HepG2 (cell line): ENCODE measurements around the gene C11orf58. TPM values are rescaled to one million over a fixed set of nuclear protein-coding genes. Genes with fewer than 3 reads are reported as not detected.

Experiments
- ATAC-seq: fragments of 200-7000 bp; cut with Tn5 transposase; 3 replicates; pipeline ENCODE4 v1.9.1; 2020; ENCODE audit warnings: mild to moderate bottlenecking, moderate library complexity
- BruUV-seq: library from RNA; stranded (reverse); fragments of 400-500 nt; replicated peaks from 2 replicates; lab custom pipeline; 2021; lab: Mats Ljungman, UMichigan
- CTCF ChIA-PET: fragments of 300-600 bp; formaldehyde crosslinking; extraction: SDS; loops from one replicate; lab custom pipeline; 2021; ENCODE audit warnings: low total read pairs, inconsistent platforms, low intra/inter-chr PET ratio; lab: Yijun Ruan, JAX
- POLR2A ChIA-PET: fragments of 350-600 bp; sonication (Branson Sonifier 250); formaldehyde crosslinking; loops from one replicate; lab custom pipeline; 2020; ENCODE audit warnings: antibody characterized with exemption, inconsistent platforms; lab: Yijun Ruan, JAX
- DNase-seq: peaks from one replicate; pipeline ENCODE4 v3.0.0-alpha.2; 2015; ENCODE audit warnings: low spot score
- FAIRE-seq: peaks from 3 replicates; lab custom pipeline; 2011; peaks lifted over from hg19 to GRCh38; lab: Jason Lieb, UNC
- H2AFZ ChIP-seq: one replicate; pipeline ENCODE4 v1.6.1; 2011; ENCODE audit warnings: low read length, inconsistent platforms
- H3K27ac ChIP-seq: fragments of 300-600 bp; 3 replicates; pipeline ENCODE4 v1.8.0; 2011; ENCODE audit warnings: mixed run types, mild to moderate bottlenecking, mixed read lengths, low read length, inconsistent platforms; ENCODE audit not compliant: insufficient read depth; ENCODE audit errors: extremely low read length
- H3K27me3 ChIP-seq, 2 experiments: fragments of 200-600 bp in 1 of 2; 2 replicates in 1 of 2; 3 replicates in 1 of 2; pipeline versions ENCODE4 v1.6.0 to v1.8.0; 2011; ENCODE audit warnings: low read length in 2 of 2, mild to moderate bottlenecking in 2 of 2, moderate library complexity in 2 of 2, inconsistent platforms in 1 of 2; ENCODE audit not compliant: insufficient read depth in 2 of 2, control insufficient read depth in 1 of 2
- H3K36me3 ChIP-seq, 2 experiments: fragments of 200-600 bp in 1 of 2; replicated peaks in 1 of 2; 2 replicates in 1 of 2; 3 replicates in 1 of 2; pipeline versions ENCODE4 v1.5.1 to v1.8.0; 2011; ENCODE audit warnings: low read length in 2 of 2, inconsistent platforms in 1 of 2; ENCODE audit not compliant: insufficient read depth in 2 of 2, control insufficient read depth in 1 of 2
- H3K4me1 ChIP-seq: 2 replicates; pipeline ENCODE4 v1.5.1; 2012; ENCODE audit warnings: low read length, inconsistent platforms; ENCODE audit not compliant: insufficient read depth
- H3K4me2 ChIP-seq: 2 replicates; pipeline ENCODE4 v1.6.0; 2011; ENCODE audit warnings: low read depth, low read length, inconsistent platforms
- H3K4me3 ChIP-seq, 3 experiments: fragments of 200-600 bp in 1 of 3; sonication (generic), shearing (Covaris generic) in 1 of 3; replicated peaks in 1 of 3; 2 replicates each; pipeline ENCODE4 v1.5.1; 2011 to 2016; ENCODE audit warnings: low read length in 3 of 3, inconsistent platforms in 2 of 3, low read depth in 2 of 3, mild to moderate bottlenecking in 2 of 3, control low read depth in 1 of 3, mixed read lengths in 1 of 3; ENCODE audit not compliant: insufficient read depth in 1 of 3
- H3K79me2 ChIP-seq: one replicate; pipeline ENCODE4 v1.6.1; 2011; ENCODE audit warnings: low read length, inconsistent platforms; ENCODE audit not compliant: insufficient read depth
- H3K9ac ChIP-seq: 2 replicates; pipeline ENCODE4 v1.6.0; 2011; ENCODE audit warnings: mild to moderate bottlenecking, low read depth, low read length, inconsistent platforms; ENCODE audit not compliant: insufficient read depth
- H3K9me3 ChIP-seq: 2 replicates; pipeline ENCODE4 v1.5.1; 2012; ENCODE audit warnings: mild to moderate bottlenecking, low read length
- H4K20me1 ChIP-seq: 2 replicates; pipeline ENCODE4 v1.6.0; 2011; ENCODE audit warnings: inconsistent platforms, mild to moderate bottlenecking, low read length, moderate library complexity; ENCODE audit not compliant: insufficient read depth
- AGO2 ChIP-seq: fragments of 200-400 bp; formaldehyde crosslinking; optimal IDR thresholded peaks from 2 replicates; pipeline ENCODE3; 2017; ENCODE audit warnings: mild to moderate bottlenecking, low read depth, low read length, moderate library complexity
- PAF1 ChIP-seq: IDR thresholded peaks from 2 replicates; pipeline ENCODE4 v1.6.1; 2016; ENCODE audit warnings: missing genetic modification reagents, missing compliant biosample characterization
- POLR2G ChIP-seq: fragments of 200-400 bp; formaldehyde crosslinking; IDR thresholded peaks from 2 replicates; pipeline ENCODE4 v1.6.1; 2018; ENCODE audit warnings: mild to moderate bottlenecking, low read depth, low read length, moderate library complexity
- RBM22 ChIP-seq: fragments of 200-400 bp; formaldehyde crosslinking; optimal IDR thresholded peaks from 2 replicates; pipeline ENCODE3; 2017; ENCODE audit warnings: mild to moderate bottlenecking, low read length, moderate library complexity
- SALL2 ChIP-seq: sonication (generic); formaldehyde crosslinking; IDR thresholded peaks from 2 replicates; pipeline ENCODE4 v1.8.1; 2023; ENCODE audit warnings: mild to moderate bottlenecking, missing genetic modification reagents, inconsistent platforms
- TCF7 ChIP-seq: sonication (generic); IDR thresholded peaks from 2 replicates; pipeline ENCODE4 v1.6.1; 2016; ENCODE audit warnings: antibody characterized with exemption, low read depth
- ZNF460 ChIP-seq: sonication (generic); formaldehyde crosslinking; IDR thresholded peaks from 2 replicates; pipeline ENCODE4 v1.5.1; 2020; ENCODE audit warnings: missing genetic modification reagents, mild to moderate bottlenecking, borderline replicate concordance
- ZNF780A ChIP-seq: sonication (generic); formaldehyde crosslinking; IDR thresholded peaks from 2 replicates; pipeline ENCODE4 v1.8.0; 2022; ENCODE audit warnings: mild to moderate bottlenecking, missing genetic modification reagents, moderate library complexity
- WGBS: methylation state at CpG from one replicate; pipeline ENCODE4 v1.1.6; 2017; ENCODE audit warnings: low lambda C conversion rate; 5-methylcytosine and 5-hydroxymethylcytosine counted together
- in situ Hi-C: cut with HindIII; loops from 2 replicates; pipeline ENCODE4 v1.10.0; 2017; ENCODE audit warnings: low pct_unique_long_range_greater_than_20kb; ENCODE audit not compliant: extremely low pct_ligation_motif_present
- intact Hi-C: fragments of 100-400 bp; cut with micrococcal nuclease; formaldehyde crosslinking; loops from one replicate; pipeline ENCODE4 v1.10.0; 2022; ENCODE audit not compliant: unreplicated experiment
- polyA plus RNA-seq, 8 experiments: library from polyadenylated mRNA; depleted of rRNA in 3 of 8; stranded (reverse) in 7 of 8; unstranded in 1 of 8; fragments of >200 nt; fragmentation: Illumina TruSeq in 4 of 8; extraction: Trizol in 4 of 8; gene quantifications; 2 replicates each; pipeline versions ENCODE4 v1.2.1 to v1.2.3, GENCODE V29; 2011 to 2016; ENCODE audit warnings: low read depth in 4 of 8, missing spikeins in 1 of 8, mixed read lengths in 1 of 8; ENCODE audit not compliant: insufficient read depth in 1 of 8
- total RNA-seq, 5 experiments: library from RNA; depleted of rRNA; stranded (reverse); fragments of >200 nt; fragmentation: Illumina TruSeq; extraction: Trizol; gene quantifications; 2 replicates each; pipeline ENCODE4 v1.2.3, GENCODE V29; 2016; ENCODE audit warnings: low read depth in 1 of 5
- TF ChIP-seq, protein P1 (sequence below): sonication (generic); formaldehyde crosslinking; IDR thresholded peaks from 2 replicates; pipeline ENCODE4 v1.4.0; 2020; ENCODE audit warnings: missing genetic modification reagents
- TF ChIP-seq, protein P2 (sequence below): fragments of 450-650 bp; IDR thresholded peaks from 2 replicates; pipeline ENCODE4 v1.6.1; 2017
- TF ChIP-seq, protein P3 (sequence below): sonication (generic); formaldehyde crosslinking; IDR thresholded peaks from 2 replicates; pipeline ENCODE4 v1.9.0; 2021; ENCODE audit warnings: missing genetic modification reagents, mild to moderate bottlenecking, borderline replicate concordance
- TF ChIP-seq, protein P4 (sequence below): sonication (generic); formaldehyde crosslinking; IDR thresholded peaks from 2 replicates; pipeline ENCODE4 v1.4.0; 2020; ENCODE audit warnings: mild to moderate bottlenecking, missing genetic modification reagents
- TF ChIP-seq, protein P5 (sequence below): sonication (generic); formaldehyde crosslinking; IDR thresholded peaks from 2 replicates; pipeline ENCODE4 v1.8.0; 2022; ENCODE audit warnings: mild to moderate bottlenecking, missing genetic modification reagents, borderline replicate concordance
- TF ChIP-seq, protein P6 (sequence below): sonication (generic); formaldehyde crosslinking; IDR thresholded peaks from 2 replicates; pipeline ENCODE4 v1.5.0; 2020; ENCODE audit warnings: missing genetic modification reagents

Gene C11orf58
- total and polyA plus RNA-seq, 2 of the 13 experiments (the other 11 are each of a cell fraction or from before 2014, with no cell fraction given) = 83.8 to 167 TPM

DNA sequence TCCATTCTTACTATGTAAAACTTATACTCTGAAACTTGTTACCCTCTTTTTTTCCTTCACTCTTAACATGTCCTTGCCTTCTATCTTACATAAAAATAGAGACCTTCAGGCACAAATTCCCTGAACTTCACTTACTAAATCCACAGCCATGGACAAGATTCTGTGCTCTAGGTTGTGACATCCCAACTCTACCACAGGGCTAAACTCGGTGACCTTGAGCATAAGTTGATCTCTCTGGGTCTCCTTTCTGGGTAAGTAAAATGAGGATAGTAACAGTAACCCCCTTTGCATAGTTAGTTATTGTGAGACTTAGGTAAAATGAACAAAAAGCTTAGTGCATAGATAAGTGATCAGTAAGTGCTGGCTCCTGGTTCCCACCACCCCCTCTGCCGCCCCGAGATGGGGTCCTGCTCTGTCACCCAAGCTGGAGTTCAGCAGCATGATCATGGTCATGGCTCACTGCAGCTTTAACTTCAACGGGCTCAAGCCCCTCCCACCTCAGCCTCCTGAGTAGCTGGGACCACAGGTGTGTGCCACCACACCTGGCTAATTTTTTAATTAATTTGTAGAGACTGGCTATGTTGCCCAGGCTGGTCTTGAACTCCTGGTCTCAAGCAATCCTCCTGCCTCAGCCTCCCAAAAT, 20.1 kb downstream of the C11orf58 start (continued):
- TF ChIP-seq, protein P1, sequence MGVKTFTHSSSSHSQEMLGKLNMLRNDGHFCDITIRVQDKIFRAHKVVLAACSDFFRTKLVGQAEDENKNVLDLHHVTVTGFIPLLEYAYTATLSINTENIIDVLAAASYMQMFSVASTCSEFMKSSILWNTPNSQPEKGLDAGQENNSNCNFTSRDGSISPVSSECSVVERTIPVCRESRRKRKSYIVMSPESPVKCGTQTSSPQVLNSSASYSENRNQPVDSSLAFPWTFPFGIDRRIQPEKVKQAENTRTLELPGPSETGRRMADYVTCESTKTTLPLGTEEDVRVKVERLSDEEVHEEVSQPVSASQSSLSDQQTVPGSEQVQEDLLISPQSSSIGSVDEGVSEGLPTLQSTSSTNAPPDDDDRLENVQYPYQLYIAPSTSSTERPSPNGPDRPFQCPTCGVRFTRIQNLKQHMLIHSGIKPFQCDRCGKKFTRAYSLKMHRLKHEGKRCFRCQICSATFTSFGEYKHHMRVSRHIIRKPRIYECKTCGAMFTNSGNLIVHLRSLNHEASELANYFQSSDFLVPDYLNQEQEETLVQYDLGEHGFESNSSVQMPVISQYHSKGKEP (CRISPR knock-in tag) = no peak
- TF ChIP-seq RBM22 (peak; percentile 79), PAF1 (CRISPR knock-in tag) (peak; percentile 65; the same call in 1 of the 2 replicates), ZNF780A (CRISPR knock-in tag) (no peak), AGO2 (peak; percentile 24), SALL2 (CRISPR knock-in tag) (no peak), ZNF460 (CRISPR knock-in tag) (peak; percentile 36; the same call in 1 of the 2 replicates), POLR2G (peak; percentile 49; the same call in 1 of the 2 replicates)

DNA sequence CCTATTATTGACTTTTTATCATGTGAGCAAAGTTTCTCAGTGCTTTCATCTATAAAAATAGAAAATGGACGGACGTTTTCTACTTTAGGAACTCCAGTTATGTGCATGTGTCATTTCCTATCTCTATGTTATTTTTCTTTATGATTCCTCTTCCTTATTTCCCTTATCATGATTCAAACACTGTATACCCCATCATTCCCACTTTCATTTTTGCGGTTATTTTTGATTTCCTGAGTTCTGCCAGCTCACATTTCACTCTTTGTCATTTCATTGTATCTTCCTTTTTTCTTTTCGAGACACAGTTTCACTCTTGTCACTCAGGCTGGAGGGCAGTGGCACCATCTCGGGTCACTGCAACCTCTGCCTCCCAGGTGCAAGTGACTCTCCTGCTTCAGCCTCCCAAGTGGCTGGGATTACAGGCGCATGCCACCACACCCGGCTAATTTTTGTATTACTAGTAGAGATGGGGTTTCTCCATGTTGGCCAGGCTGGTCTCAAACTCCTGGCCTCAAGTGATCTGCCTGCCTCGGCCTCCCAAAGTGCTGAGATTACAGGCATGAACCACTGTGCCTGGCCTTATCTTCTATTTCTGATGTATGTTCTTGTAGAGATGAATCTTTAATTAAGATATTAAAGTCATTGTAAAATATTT, 21.5 kb downstream of the C11orf58 start:
- in situ Hi-C loops = no loop called here
- H3K4me2 ChIP-seq = no peak overlapping the region
- H4K20me1 ChIP-seq = no peaks in the 10 kb centered on the region
- ChIA-PET POLR2A (interaction anchor here (1.5 kb wide), 1 partner anchor 21 kb away, joined by 4 read pairs; the partner anchor contains the start of gene C11orf58), CTCF (no interaction called here)
- H3K4me3 ChIP-seq = no peak overlapping the region
- WGBS = 95% methylated on average over 8 of the region's 8 CpGs
- H2AFZ ChIP-seq = no peak overlapping the region
- no peaks in the 10 kb centered on the region for H3K9me3 ChIP-seq
- no peak for ATAC-seq
- H3K27ac ChIP-seq = no peak overlapping the region
- DNase-seq = no peak
- no peak overlapping the region for H3K9ac ChIP-seq
- BruUV-seq = no TSS peak
- FAIRE-seq = no peak
- no peaks in the 10 kb centered on the region for H3K79me2 ChIP-seq
- H3K4me1 ChIP-seq = peaks cover 20% of the 10 kb centered on the region
- peaks cover 0 to 2% of the 10 kb centered on the region in 2 experiments; a peak in 2 of 5 replicates for H3K36me3 ChIP-seq
- intact Hi-C loops = no loop called here
- H3K27me3 ChIP-seq = no peaks in the 10 kb centered on the region
- TF ChIP-seq, protein P2, sequence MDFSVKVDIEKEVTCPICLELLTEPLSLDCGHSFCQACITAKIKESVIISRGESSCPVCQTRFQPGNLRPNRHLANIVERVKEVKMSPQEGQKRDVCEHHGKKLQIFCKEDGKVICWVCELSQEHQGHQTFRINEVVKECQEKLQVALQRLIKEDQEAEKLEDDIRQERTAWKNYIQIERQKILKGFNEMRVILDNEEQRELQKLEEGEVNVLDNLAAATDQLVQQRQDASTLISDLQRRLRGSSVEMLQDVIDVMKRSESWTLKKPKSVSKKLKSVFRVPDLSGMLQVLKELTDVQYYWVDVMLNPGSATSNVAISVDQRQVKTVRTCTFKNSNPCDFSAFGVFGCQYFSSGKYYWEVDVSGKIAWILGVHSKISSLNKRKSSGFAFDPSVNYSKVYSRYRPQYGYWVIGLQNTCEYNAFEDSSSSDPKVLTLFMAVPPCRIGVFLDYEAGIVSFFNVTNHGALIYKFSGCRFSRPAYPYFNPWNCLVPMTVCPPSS = no peak
- TF ChIP-seq, protein P3, sequence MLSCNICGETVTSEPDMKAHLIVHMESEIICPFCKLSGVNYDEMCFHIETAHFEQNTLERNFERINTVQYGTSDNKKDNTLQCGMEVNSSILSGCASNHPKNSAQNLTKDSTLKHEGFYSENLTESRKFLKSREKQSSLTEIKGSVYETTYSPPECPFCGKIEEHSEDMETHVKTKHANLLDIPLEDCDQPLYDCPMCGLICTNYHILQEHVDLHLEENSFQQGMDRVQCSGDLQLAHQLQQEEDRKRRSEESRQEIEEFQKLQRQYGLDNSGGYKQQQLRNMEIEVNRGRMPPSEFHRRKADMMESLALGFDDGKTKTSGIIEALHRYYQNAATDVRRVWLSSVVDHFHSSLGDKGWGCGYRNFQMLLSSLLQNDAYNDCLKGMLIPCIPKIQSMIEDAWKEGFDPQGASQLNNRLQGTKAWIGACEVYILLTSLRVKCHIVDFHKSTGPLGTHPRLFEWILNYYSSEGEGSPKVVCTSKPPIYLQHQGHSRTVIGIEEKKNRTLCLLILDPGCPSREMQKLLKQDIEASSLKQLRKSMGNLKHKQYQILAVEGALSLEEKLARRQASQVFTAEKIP = no peak
- TF ChIP-seq, protein P4, sequence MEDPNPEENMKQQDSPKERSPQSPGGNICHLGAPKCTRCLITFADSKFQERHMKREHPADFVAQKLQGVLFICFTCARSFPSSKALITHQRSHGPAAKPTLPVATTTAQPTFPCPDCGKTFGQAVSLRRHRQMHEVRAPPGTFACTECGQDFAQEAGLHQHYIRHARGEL (CRISPR knock-in tag) = no peak
- TF ChIP-seq, protein P5, sequence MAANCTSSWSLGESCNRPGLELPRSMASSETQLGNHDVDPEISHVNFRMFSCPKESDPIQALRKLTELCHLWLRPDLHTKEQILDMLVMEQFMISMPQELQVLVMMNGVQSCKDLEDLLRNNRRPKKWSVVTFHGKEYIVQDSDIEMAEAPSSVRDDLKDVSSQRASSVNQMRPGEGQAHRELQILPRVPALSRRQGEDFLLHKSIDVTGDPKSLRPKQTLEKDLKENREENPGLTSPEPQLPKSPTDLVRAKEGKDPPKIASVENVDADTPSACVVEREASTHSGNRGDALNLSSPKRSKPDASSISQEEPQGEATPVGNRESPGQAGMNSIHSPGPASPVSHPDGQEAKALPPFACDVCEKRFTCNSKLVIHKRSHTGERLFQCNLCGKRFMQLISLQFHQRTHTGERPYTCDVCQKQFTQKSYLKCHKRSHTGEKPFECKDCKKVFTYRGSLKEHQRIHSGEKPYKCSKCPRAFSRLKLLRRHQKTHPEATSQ = no peak
- TF ChIP-seq, protein P6, sequence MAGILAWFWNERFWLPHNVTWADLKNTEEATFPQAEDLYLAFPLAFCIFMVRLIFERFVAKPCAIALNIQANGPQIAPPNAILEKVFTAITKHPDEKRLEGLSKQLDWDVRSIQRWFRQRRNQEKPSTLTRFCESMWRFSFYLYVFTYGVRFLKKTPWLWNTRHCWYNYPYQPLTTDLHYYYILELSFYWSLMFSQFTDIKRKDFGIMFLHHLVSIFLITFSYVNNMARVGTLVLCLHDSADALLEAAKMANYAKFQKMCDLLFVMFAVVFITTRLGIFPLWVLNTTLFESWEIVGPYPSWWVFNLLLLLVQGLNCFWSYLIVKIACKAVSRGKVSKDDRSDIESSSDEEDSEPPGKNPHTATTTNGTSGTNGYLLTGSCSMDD (CRISPR knock-in tag) = no peak
- TF ChIP-seq TCF7 = no peak
